ENCODE measurements around the gene OR10A5. TPM values are rescaled to one million over a fixed set of nuclear protein-coding genes. Genes with fewer than 3 reads are reported as not detected.

The OR10A5 gene
- total RNA-seq, 1 experiment from 2014 or later, result not detected

DNA sequence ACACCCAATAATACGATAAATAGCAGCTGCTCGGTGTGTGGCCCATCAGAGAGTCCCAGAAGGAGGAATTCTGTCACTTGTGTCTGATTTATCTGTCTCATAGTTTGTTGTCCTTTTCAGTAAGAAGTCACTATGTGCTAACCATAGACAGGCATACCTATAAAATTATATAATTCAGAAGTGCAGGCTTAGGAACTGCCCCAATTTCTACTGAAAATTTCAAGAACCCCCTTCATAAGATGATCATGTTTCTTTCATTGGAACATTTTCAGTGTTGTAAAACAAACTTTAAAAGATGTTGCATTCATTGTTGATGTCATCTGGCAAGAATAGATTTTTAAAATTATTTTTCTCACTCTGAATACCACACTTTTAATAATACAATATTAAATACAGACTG is 46.9 kb downstream of the OR10A5 start, which contains the start of gene OR2D2:
OR2D2 (minus strand) TSS at position 101 of the 400 bp plus-strand sequence; CDS start at position 101, 0 bp downstream.
- intact Hi-C loops (cut with micrococcal nuclease; ENCODE audit: unreplicated experiment), result no loop called here
- Histone ChIP-seq H2AFZ (no peak within 1 kb of the TSS), H3K4me3 (no peak within 1 kb of the TSS), H3K9me2 (ENCODE audit: insufficient read depth) (no peaks in the 10 kb centered on the region), H3K79me2 (ENCODE audit: low read depth) (no peaks in the 10 kb centered on the region), H3K36me3 (ENCODE audit: low read depth) (no peaks in the 10 kb centered on the region), H4K20me1 (ENCODE audit: insufficient read depth) (no peaks in the 10 kb centered on the region), H3K4me2 (no peak within 1 kb of the TSS), H3F3A (ENCODE audit: insufficient read depth, low read depth) (no peaks in the 10 kb centered on the region), H3K27me3 (ENCODE audit: insufficient read depth, low read depth) (no peaks in the 10 kb centered on the region), H3K27ac (no peak within 1 kb of the TSS), H3K9me3 (ENCODE audit: insufficient read depth, low read depth) (no peaks in the 10 kb centered on the region), H3K4me1 (replicated peaks; ENCODE audit: insufficient read depth) (no peaks in the 10 kb centered on the region)
- CTCF ChIA-PET, result no interaction called here
- BruUV-seq (replicated peaks), result no TSS peak
- POLR2A ChIA-PET (ENCODE audit: unreplicated experiment), result no interaction called here
- no peak for TF ChIP-seq EZH2 (IDR thresholded peaks at IDR 0.05; ENCODE audit: low read depth)
- TF ChIP-seq, protein P1, sequence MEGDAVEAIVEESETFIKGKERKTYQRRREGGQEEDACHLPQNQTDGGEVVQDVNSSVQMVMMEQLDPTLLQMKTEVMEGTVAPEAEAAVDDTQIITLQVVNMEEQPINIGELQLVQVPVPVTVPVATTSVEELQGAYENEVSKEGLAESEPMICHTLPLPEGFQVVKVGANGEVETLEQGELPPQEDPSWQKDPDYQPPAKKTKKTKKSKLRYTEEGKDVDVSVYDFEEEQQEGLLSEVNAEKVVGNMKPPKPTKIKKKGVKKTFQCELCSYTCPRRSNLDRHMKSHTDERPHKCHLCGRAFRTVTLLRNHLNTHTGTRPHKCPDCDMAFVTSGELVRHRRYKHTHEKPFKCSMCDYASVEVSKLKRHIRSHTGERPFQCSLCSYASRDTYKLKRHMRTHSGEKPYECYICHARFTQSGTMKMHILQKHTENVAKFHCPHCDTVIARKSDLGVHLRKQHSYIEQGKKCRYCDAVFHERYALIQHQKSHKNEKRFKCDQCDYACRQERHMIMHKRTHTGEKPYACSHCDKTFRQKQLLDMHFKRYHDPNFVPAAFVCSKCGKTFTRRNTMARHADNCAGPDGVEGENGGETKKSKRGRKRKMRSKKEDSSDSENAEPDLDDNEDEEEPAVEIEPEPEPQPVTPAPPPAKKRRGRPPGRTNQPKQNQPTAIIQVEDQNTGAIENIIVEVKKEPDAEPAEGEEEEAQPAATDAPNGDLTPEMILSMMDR (conservative IDR thresholded peaks at IDR 0.05), result no peak
- no peak for DNase-seq

DNA sequence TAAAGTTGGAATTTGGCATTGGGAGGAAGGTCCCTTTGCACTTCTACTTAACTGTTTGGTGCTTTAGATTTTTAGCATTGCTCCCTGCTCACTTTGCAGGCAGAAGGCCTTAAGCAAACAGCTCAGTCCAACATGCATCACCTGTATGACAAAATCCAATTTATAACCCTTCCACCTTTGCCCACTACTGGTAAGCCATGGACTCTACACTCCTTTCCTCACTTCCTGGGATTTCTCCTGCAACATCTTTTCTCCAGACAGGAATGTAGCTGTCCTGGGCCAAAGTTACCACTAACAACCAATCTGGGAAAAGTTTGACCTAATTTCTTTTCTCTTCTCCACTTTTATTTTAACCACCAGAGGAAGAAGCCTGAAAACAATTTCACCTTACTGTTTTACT is 48.6 kb downstream of the OR10A5 start:
- Histone ChIP-seq H3K9me3 (ENCODE audit: insufficient read depth, low read depth) (no peaks in the 10 kb centered on the region), H3K27me3 (ENCODE audit: insufficient read depth, low read depth) (no peaks in the 10 kb centered on the region), H3K36me3 (ENCODE audit: low read depth) (no peaks in the 10 kb centered on the region), H3K4me3 (no peak overlapping the region), H3K4me2 (no peak overlapping the region), H3F3A (ENCODE audit: insufficient read depth, low read depth) (no peaks in the 10 kb centered on the region), H4K20me1 (ENCODE audit: insufficient read depth) (no peaks in the 10 kb centered on the region), H3K4me1 (replicated peaks; ENCODE audit: insufficient read depth) (no peaks in the 10 kb centered on the region), H2AFZ (no peak overlapping the region), H3K79me2 (ENCODE audit: low read depth) (no peaks in the 10 kb centered on the region), H3K9me2 (ENCODE audit: insufficient read depth) (no peaks in the 10 kb centered on the region), H3K27ac (no peak overlapping the region)
- intact Hi-C loops (cut with micrococcal nuclease; ENCODE audit: unreplicated experiment), result no loop called here
- ChIA-PET POLR2A (ENCODE audit: unreplicated experiment) (no interaction called here), CTCF (no interaction called here)
- no peak for DNase-seq
- no TSS peak for BruUV-seq (replicated peaks)
- no peak for TF ChIP-seq EZH2 (IDR thresholded peaks at IDR 0.05; ENCODE audit: low read depth)
- TF ChIP-seq, protein P1 (conservative IDR thresholded peaks at IDR 0.05), result no peak

DNA sequence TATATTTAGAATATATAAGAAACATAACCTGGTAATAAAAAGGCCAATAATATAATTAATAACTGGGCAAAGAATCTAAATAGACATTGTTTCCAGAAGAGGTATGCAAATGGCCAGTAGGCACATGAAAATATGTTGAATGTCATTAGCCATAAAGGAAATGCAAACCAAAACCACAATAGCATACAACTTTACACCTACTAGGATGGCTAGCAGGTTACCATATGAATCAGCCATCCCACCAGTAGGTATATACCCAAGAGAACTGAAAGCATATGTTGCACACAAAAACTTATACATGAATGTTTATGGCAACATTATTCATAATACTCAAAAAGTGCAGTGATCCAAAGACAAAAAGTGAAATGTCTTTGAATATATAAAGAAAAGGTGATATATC is 49.5 kb downstream of the OR10A5 start:
- no peak overlapping the region for H3K27ac ChIP-seq
- DNase-seq, result no peak
- H2AFZ ChIP-seq, result no peak overlapping the region
- ChIA-PET POLR2A (ENCODE audit: unreplicated experiment) (no interaction called here), CTCF (no interaction called here)
- TF ChIP-seq EZH2 (IDR thresholded peaks at IDR 0.05; ENCODE audit: low read depth), result no peak
- TF ChIP-seq, protein P1 (conservative IDR thresholded peaks at IDR 0.05), result no peak
- H3F3A ChIP-seq (ENCODE audit: insufficient read depth, low read depth), result no peaks in the 10 kb centered on the region
- H3K4me2 ChIP-seq, result no peak overlapping the region
- H3K9me2 ChIP-seq (ENCODE audit: insufficient read depth), result no peaks in the 10 kb centered on the region
- H3K79me2 ChIP-seq (ENCODE audit: low read depth), result no peaks in the 10 kb centered on the region
- H3K9me3 ChIP-seq (ENCODE audit: insufficient read depth, low read depth), result no peaks in the 10 kb centered on the region
- H3K4me3 ChIP-seq, result no peak overlapping the region
- intact Hi-C loops (cut with micrococcal nuclease; ENCODE audit: unreplicated experiment), result no loop called here
- no TSS peak for BruUV-seq (replicated peaks)
- no peaks in the 10 kb centered on the region for H3K36me3 ChIP-seq (ENCODE audit: low read depth)
- H3K4me1 ChIP-seq (replicated peaks; ENCODE audit: insufficient read depth), result no peaks in the 10 kb centered on the region
- H4K20me1 ChIP-seq (ENCODE audit: insufficient read depth), result no peaks in the 10 kb centered on the region
- no peaks in the 10 kb centered on the region for H3K27me3 ChIP-seq (ENCODE audit: insufficient read depth, low read depth)

Other genes starting within 250 kb of the OR10A5 start
- 10.0 and 10.1 TPM in 2 replicates for gene RRP8, start 242.1 kb upstream of the OR10A5 start, total RNA-seq (2021)
- 65.3 and 69.7 TPM in 2 replicates for gene ILK, start 241.9 kb upstream of the OR10A5 start, total RNA-seq (2021)
- 51.5 and 61.2 TPM in 2 replicates for gene TAF10, start 233.5 kb upstream of the OR10A5 start, total RNA-seq (2021)
- 31.4 and 46.7 TPM in 2 replicates for gene TPP1, start 226.3 kb upstream of the OR10A5 start, total RNA-seq (2021)
- 0.20 and 0.22 TPM in 2 replicates for gene DCHS1, start 189.9 kb upstream of the OR10A5 start, total RNA-seq (2021)
- gene MRPL17, start 162.3 kb upstream of the OR10A5 start, total RNA-seq (2021), result 35.5 and 42.4 TPM in 2 replicates
- 0.11 and 0.25 TPM in 2 replicates for gene OR2AG2, start 73.7 kb upstream of the OR10A5 start, total RNA-seq (2021)
- gene OR2AG1, start 62.7 kb upstream of the OR10A5 start, total RNA-seq (2021), result not detected in 2 replicates
- gene OR6A2, start 46.0 kb upstream of the OR10A5 start, total RNA-seq (2021), result 0.48 TPM in 1 of 2 replicates, not detected in the other
- gene OR10A2, start 17.4 kb downstream of the OR10A5 start, total RNA-seq (2021), result not detected in 2 replicates
- not detected in 2 replicates for gene OR10A4, start 30.9 kb downstream of the OR10A5 start, total RNA-seq (2021)
- gene OR2D2, start 46.8 kb downstream of the OR10A5 start, total RNA-seq (2021), result not detected in 2 replicates
- gene OR2D3, start 75.3 kb downstream of the OR10A5 start, total RNA-seq (2021), result not detected in 2 replicates
- gene ZNF215, start 80.7 kb downstream of the OR10A5 start, total RNA-seq (2021), result 2.0 and 2.6 TPM in 2 replicates
- gene ZNF214, start 174.7 kb downstream of the OR10A5 start, total RNA-seq (2021), result 0.55 and 1.4 TPM in 2 replicates
- not detected in 2 replicates for gene NLRP14, start 174.8 kb downstream of the OR10A5 start, total RNA-seq (2021)
- not detected in 2 replicates for gene RBMXL2, start 243.3 kb downstream of the OR10A5 start, total RNA-seq (2021)

All from PC-9 (cell line).